ENCODE data around the gene MAGEB3. TPM values are rescaled to one million over a fixed set of nuclear protein-coding genes. Genes with fewer than 3 reads are reported as not detected.
A peak's percentile ranks its signal among the peaks of the same experiment; 100 is the strongest.

The MAGEB3 gene
- total and polyA plus RNA-seq, 9 of the 15 experiments (the other 6 are each of a cell fraction or from before 2014, with no cell fraction given) = 0.07 to 0.11 TPM; not detected in 7

GRCh38 chrX:30246769-30247489, 16.5 kb downstream of the MAGEB3 start, which contains the start of gene MAGEB1:
MAGEB1 (plus strand) TSS chrX:30247146; CDS start chrX:30250494, 3,348 bp downstream.
- no peaks in the 10 kb centered on the region for H3K27me3 ChIP-seq (ENCODE audit: control insufficient read depth in 2 of 2, insufficient read depth in 2 of 2, low read length in 2 of 2)
- H3K4me1 ChIP-seq (replicated peaks in 1 of 2; ENCODE audit: control insufficient read depth in 2 of 2, insufficient read depth in 2 of 2, low read length in 2 of 2) = peaks cover 7 to 9% of the 10 kb centered on the region in 2 experiments; a peak in 4 of 5 replicates
- peak within 1 kb of the TSS; percentile 92 for H3K27ac ChIP-seq (ENCODE audit: extremely low read depth, low read depth, low read length)
- POLR2A ChIA-PET = no interaction called here
- H3K79me2 ChIP-seq (ENCODE audit: control insufficient read depth, insufficient read depth, low read length) = peaks cover 13% of the 10 kb centered on the region
- ATAC-seq (peak; percentile 99), DNase-seq (ENCODE audit: extremely low read depth in 1 of 4, low spot score in 3 of 4) (peak; percentile 68 to 90 (median 71)), FAIRE-seq (peak; percentile 93)
- H3K36me3 ChIP-seq (ENCODE audit: control insufficient read depth, insufficient read depth, low read length) = peaks cover 24% of the 10 kb centered on the region; the same call in 2 of the 3 replicates
- H4K20me1 ChIP-seq (replicated peaks; ENCODE audit: control insufficient read depth, insufficient read depth, low read length) = no peaks in the 10 kb centered on the region
- H2AFZ ChIP-seq (ENCODE audit: low read depth, low read length) = peak within 1 kb of the TSS; percentile 97
- H3K9ac ChIP-seq (ENCODE audit: insufficient read depth in 1 of 2, low read depth in 2 of 2, low read length in 2 of 2) = peak within 1 kb of the TSS; percentile 82 to 87
- CTCF ChIA-PET (ENCODE audit: low intra/inter-chr PET ratio) = no interaction called here
- in situ Hi-C loops (cut with MboI) = no loop called here
- BruUV-seq (replicated peaks) = no TSS peak
- no peaks in the 10 kb centered on the region for H3K9me3 ChIP-seq (replicated peaks; ENCODE audit: control insufficient read depth, insufficient read depth, low read depth, low read length)
- H3K4me2 ChIP-seq (ENCODE audit: insufficient read depth, low read length) = peak within 1 kb of the TSS; percentile 85
- no peaks in the 10 kb centered on the region for H3K9me1 ChIP-seq (ENCODE audit: control insufficient read depth, insufficient read depth, low read length)
- intact Hi-C loops (cut with micrococcal nuclease) = loop anchor here (2.0 kb wide), 1 partner anchor 30 kb away; no protein-coding TSS in a partner anchor
- WGBS (ENCODE audit: insufficient coverage, low coverage, missing lambda C conversion rate) = 3% methylated on average over 26 of the region's 38 CpGs
- peak within 1 kb of the TSS; percentile 56 for H3K4me3 ChIP-seq
- TF ChIP-seq POLR2A (conservative IDR thresholded peaks at IDR 0.05) (peak; percentile 75), E2F8 (IDR thresholded peaks at IDR 0.05; ENCODE audit: low read depth, partially characterized antibody) (peak; percentile 27), PHF8 (IDR thresholded peaks at IDR 0.05; ENCODE audit: borderline replicate concordance, low read length) (peak; percentile 54; the same call in 1 of the 2 replicates), TARDBP (IDR thresholded peaks at IDR 0.05) (peak; percentile 73; the same call in 1 of the 2 replicates), HDGF (IDR thresholded peaks at IDR 0.05) (no peak), HNRNPLL (IDR thresholded peaks at IDR 0.05; ENCODE audit: low read depth, low read length, poor library complexity, severe bottlenecking) (peak; percentile 50), POLR2B (IDR thresholded peaks at IDR 0.05; ENCODE audit: low read depth, partially characterized antibody) (peak; percentile 48), NCOA6 (IDR thresholded peaks at IDR 0.05) (peak; percentile 78; the same call in 1 of the 2 replicates), NCOA1 (IDR thresholded peaks at IDR 0.05; ENCODE audit: low read depth) (peak; percentile 77; the same call in 1 of the 2 replicates), ZNF197 (CRISPR knock-in tag; IDR thresholded peaks at IDR 0.05; ENCODE audit: low read depth) (no peak), ZNF431 (CRISPR knock-in tag; IDR thresholded peaks at IDR 0.05) (no peak), ATF1 (CRISPR knock-in tag; IDR thresholded peaks at IDR 0.05) (peak; percentile 31; the same call in 1 of the 2 replicates), ATF1 (tag; IDR thresholded peaks at IDR 0.05) (peak; percentile 91)
- TF ChIP-seq, protein P1, sequence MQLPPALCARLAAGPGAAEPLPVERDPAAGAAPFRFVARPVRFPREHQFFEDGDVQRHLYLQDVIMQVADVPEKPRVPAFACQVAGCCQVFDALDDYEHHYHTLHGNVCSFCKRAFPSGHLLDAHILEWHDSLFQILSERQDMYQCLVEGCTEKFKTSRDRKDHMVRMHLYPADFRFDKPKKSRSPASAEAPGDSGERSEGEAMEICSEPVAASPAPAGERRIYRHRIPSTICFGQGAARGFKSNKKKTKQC (CRISPR knock-in tag; IDR thresholded peaks at IDR 0.05) = peak; percentile 43; the same call in 1 of the 2 replicates
